MCF 10A (cell line): Measurements from ENCODE around the gene NT5C. TPM values are rescaled to one million over a fixed set of nuclear protein-coding genes. Genes with fewer than 3 reads are reported as not detected.

Source experiments
- BruUV-seq: library from RNA; stranded (reverse); fragments of 400-500 nt; replicated peaks from 2 replicates; lab custom pipeline; 2021; lab: Mats Ljungman, UMichigan
- CTCF ChIA-PET: fragments of 300-600 bp; sonication (Branson Sonifier 250); formaldehyde crosslinking; extraction: SDS; loops from one replicate; lab custom pipeline; 2021; ENCODE audit warnings: antibody characterized with exemption, inconsistent platforms; lab: Yijun Ruan, JAX
- POLR2A ChIA-PET: fragments of 300-600, 350-650 bp; sonication (Branson Sonifier 250); formaldehyde crosslinking; extraction: SDS; loops from one replicate; lab custom pipeline; 2020; ENCODE audit warnings: antibody characterized with exemption, inconsistent platforms; lab: Yijun Ruan, JAX
- DNase-seq: peaks from one replicate; pipeline ENCODE4 v3.0.0-alpha.2; 2018; ENCODE audit not compliant: unreplicated experiment
- H3K27ac Mint-ChIP-seq: one replicate; pipeline ENCODE4 v1.8.0; 2022; ENCODE audit warnings: mild to moderate bottlenecking, low read depth, mixed read lengths; ENCODE audit not compliant: unreplicated experiment
- H3K27me3 Mint-ChIP-seq: one replicate; pipeline ENCODE4 v1.8.0; 2022; ENCODE audit warnings: mixed read lengths; ENCODE audit not compliant: insufficient read depth, unreplicated experiment
- H3K36me3 Mint-ChIP-seq: one replicate; pipeline ENCODE4 v1.8.0; 2022; ENCODE audit warnings: mild to moderate bottlenecking, moderate library complexity, mixed read lengths; ENCODE audit not compliant: insufficient read depth, unreplicated experiment
- H3K4me1 Mint-ChIP-seq: one replicate; pipeline ENCODE4 v1.8.0; 2022; ENCODE audit warnings: mixed read lengths; ENCODE audit not compliant: insufficient read depth, unreplicated experiment
- H3K4me3 Mint-ChIP-seq: one replicate; pipeline ENCODE4 v1.8.0; 2022; ENCODE audit warnings: mild to moderate bottlenecking, moderate library complexity, mixed read lengths; ENCODE audit not compliant: unreplicated experiment
- H3K9me3 Mint-ChIP-seq: one replicate; pipeline ENCODE4 v1.8.0; 2022; ENCODE audit warnings: mixed read lengths; ENCODE audit not compliant: unreplicated experiment
- CTCF ChIP-seq: fragments of 200-600 bp; IDR thresholded peaks from one replicate; pipeline ENCODE4 v1.8.0; 2022; ENCODE audit warnings: antibody characterized with exemption, mild to moderate bottlenecking; ENCODE audit not compliant: unreplicated experiment
- intact Hi-C: fragments of 100-400 bp; cut with micrococcal nuclease; formaldehyde crosslinking; loops from 2 replicates; pipeline ENCODE4 v1.14.1; 2022
- total RNA-seq: library from RNA; stranded (reverse); gene quantifications from 2 replicates; pipeline ENCODE4 v1.2.3, GENCODE V29; 2022

Gene NT5C
- total RNA-seq, 1 experiment from 2014 or later: 113 TPM

GRCh38 chr17:75147878-75148546 is 16.5 kb upstream of the NT5C start:
- CTCF ChIA-PET: interaction anchor here (0.6 to 1.5 kb wide), 3 partner anchors 18 to 34 kb away, joined by 3 to 4 read pairs (median 3); no protein-coding TSS in a partner anchor
- BruUV-seq: no TSS peak
- TF ChIP-seq CTCF: no peak
- Mint-ChIP-seq H3K27me3 (no peaks in the 10 kb centered on the region), H3K4me1 (no peaks in the 10 kb centered on the region), H3K9me3 (no peaks in the 10 kb centered on the region), H3K4me3 (no peak overlapping the region), H3K27ac (peak overlapping the region; percentile 61), H3K36me3 (peaks cover 64% of the 10 kb centered on the region)
- intact Hi-C loops: no loop called here
- no peak for DNase-seq
- POLR2A ChIA-PET: interaction anchor here (1.2 to 4.4 kb wide), 3 partner anchors 10 to 23 kb away, joined by 3 to 22 read pairs (median 6); partner anchors contain the start of gene NT5C

GRCh38 chr17:75146592-75146991 is 15.1 kb upstream of the NT5C start:
- no TSS peak for BruUV-seq
- intact Hi-C loops: no loop called here
- POLR2A ChIA-PET: interaction anchor here (0.6 to 1.9 kb wide), 2 partner anchors 8 to 13 kb away, joined by 3 to 9 read pairs; partner anchors contain the start of gene JPT1
- peak overlapping the region; percentile 59 for H3K27ac Mint-ChIP-seq
- TF ChIP-seq CTCF: no peak
- no peaks in the 10 kb centered on the region for H3K27me3 Mint-ChIP-seq
- CTCF ChIA-PET: interaction anchor here (0.5 to 1.9 kb wide), 3 partner anchors 26 to 310 kb away, joined by 3 to 11 read pairs (median 4); no protein-coding TSS in a partner anchor
- no peak overlapping the region for H3K4me3 Mint-ChIP-seq
- H3K36me3 Mint-ChIP-seq: peaks cover 67% of the 10 kb centered on the region
- DNase-seq: no peak
- no peaks in the 10 kb centered on the region for H3K4me1 Mint-ChIP-seq
- no peaks in the 10 kb centered on the region for H3K9me3 Mint-ChIP-seq

GRCh38 chr17:75144816-75145512 is 13.4 kb upstream of the NT5C start:
- intact Hi-C loops: no loop called here

More at GRCh38 chr17:75144816-75145512, 13.4 kb upstream of the NT5C start:
- H3K27ac Mint-ChIP-seq: no peak overlapping the region
- H3K9me3 Mint-ChIP-seq: no peaks in the 10 kb centered on the region
- no peak overlapping the region for H3K4me3 Mint-ChIP-seq
- no peaks in the 10 kb centered on the region for H3K4me1 Mint-ChIP-seq
- no peak for DNase-seq
- CTCF ChIA-PET: interaction anchor here (0.7 to 1.9 kb wide), 6 partner anchors 8 to 97 kb away, joined by 3 to 11 read pairs (median 5); partner anchors contain the start of gene NT5C
- POLR2A ChIA-PET: interaction anchor here (0.8 to 1.9 kb wide), 4 partner anchors 8 to 37 kb away, joined by 3 to 9 read pairs (median 4); partner anchors contain the start of gene JPT1
- no peaks in the 10 kb centered on the region for H3K27me3 Mint-ChIP-seq
- no peak for TF ChIP-seq CTCF
- H3K36me3 Mint-ChIP-seq: peaks cover 82% of the 10 kb centered on the region
- no TSS peak for BruUV-seq
